GM12865 (cell line): ENCODE results near the gene DNAJC7.

Source experiments
- DNase-seq: peaks from one replicate; pipeline ENCODE4 v3.0.0; 2010; ENCODE audit warnings: low read depth
- H3K4me3 ChIP-seq: 2 replicates; pipeline ENCODE4 v1.5.1; 2011; ENCODE audit warnings: mild to moderate bottlenecking, low read depth, low read length, control low read depth
- CTCF ChIP-seq: IDR thresholded peaks from 2 replicates; pipeline ENCODE4 v1.5.1; 2011; ENCODE audit warnings: low read length, control low read depth, low read depth, inconsistent platforms; ENCODE audit not compliant: insufficient read depth; ENCODE audit errors: missing control alignments

The DNAJC7 gene

GRCh38 chr17:41928693-41929251 is 88.5 kb downstream of the DNAJC7 start:
- DNase-seq: no peak
- no peak overlapping the region for H3K4me3 ChIP-seq
- TF ChIP-seq CTCF: no peak
